Osteoblast (primary cell): ENCODE data around the gene LYPLAL1. TPM values are rescaled to one million over a fixed set of nuclear protein-coding genes. Genes with fewer than 3 reads are reported as not detected.

Source experiments
- DNase-seq: peaks from one replicate; pipeline ENCODE4 v3.0.0; 2011; ENCODE audit warnings: low spot score, mixed read lengths; ENCODE audit not compliant: insufficient read length; ENCODE audit errors: missing footprints
- H2AFZ ChIP-seq: 2 replicates; pipeline ENCODE4 v1.6.0; 2011; ENCODE audit warnings: mild to moderate bottlenecking, low read length
- H3K27ac ChIP-seq: 2 replicates; pipeline ENCODE4 v1.5.1; 2011; ENCODE audit warnings: mild to moderate bottlenecking, low read depth, low read length, moderate library complexity
- H3K27me3 ChIP-seq: 2 replicates; pipeline ENCODE4 v1.6.0; 2012; ENCODE audit warnings: mild to moderate bottlenecking, control low read depth, inconsistent platforms, low read length, moderate library complexity; ENCODE audit not compliant: insufficient read depth
- H3K36me3 ChIP-seq: 2 replicates; pipeline ENCODE4 v1.5.1; 2011; ENCODE audit warnings: mild to moderate bottlenecking, low read length, control low read depth, moderate library complexity; ENCODE audit not compliant: insufficient read depth
- H3K4me1 ChIP-seq: 2 replicates; pipeline ENCODE4 v1.5.1; 2011; ENCODE audit warnings: mild to moderate bottlenecking, low read length, control low read depth, moderate library complexity; ENCODE audit not compliant: insufficient read depth
- H3K4me2 ChIP-seq: 2 replicates; pipeline ENCODE4 v1.6.0; 2011; ENCODE audit warnings: mild to moderate bottlenecking, low read length; ENCODE audit not compliant: insufficient read depth
- H3K4me3 ChIP-seq: fragments of 200-600 bp; sonication (generic); 3 replicates; pipeline ENCODE4 v1.5.1; 2012; ENCODE audit warnings: mild to moderate bottlenecking, low read length, inconsistent platforms; ENCODE audit not compliant: insufficient read depth
- H3K79me2 ChIP-seq: 2 replicates; pipeline ENCODE4 v1.6.0; 2012; ENCODE audit warnings: mild to moderate bottlenecking, low read length, control low read depth, inconsistent platforms; ENCODE audit not compliant: insufficient read depth
- H3K9me3 ChIP-seq: 2 replicates; pipeline ENCODE4 v1.5.1; 2011; ENCODE audit warnings: low read depth, low read length, control low read depth
- H4K20me1 ChIP-seq: 2 replicates; pipeline ENCODE4 v1.6.0; 2012; ENCODE audit warnings: mild to moderate bottlenecking, low read length, control low read depth; ENCODE audit not compliant: insufficient read depth
- total RNA-seq: library from RNA; depleted of rRNA; stranded (reverse); fragments of >200 nt; gene quantifications from 2 replicates; pipeline ENCODE4 v1.2.3, GENCODE V29; 2012
- TF ChIP-seq, protein P1 (sequence below): IDR thresholded peaks from 2 replicates; pipeline ENCODE4 v1.5.1; 2011; ENCODE audit warnings: mild to moderate bottlenecking, low read depth, low read length, moderate library complexity; ENCODE audit errors: extremely low read depth

LYPLAL1 gene
- total RNA-seq, 1 donor: 33.7 TPM

DNA sequence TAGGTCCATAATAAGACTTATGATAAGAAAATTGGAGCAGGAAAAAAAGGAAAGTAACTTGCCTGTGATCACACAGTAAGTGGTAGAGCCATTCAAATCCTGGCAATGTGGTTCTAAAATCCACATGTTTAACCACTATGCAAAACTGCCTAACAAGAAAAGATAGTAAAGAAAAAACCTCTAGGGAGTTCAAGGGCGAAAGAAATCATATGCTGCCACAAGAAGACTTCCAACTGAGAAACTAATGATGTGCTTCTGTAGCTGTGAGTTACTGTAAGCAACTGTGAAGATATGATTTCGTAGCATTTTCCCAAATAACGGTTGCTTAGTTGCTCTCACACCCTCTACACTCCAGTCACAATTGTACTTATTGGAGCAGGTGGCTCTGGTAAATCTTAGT, 20.9 kb upstream of the LYPLAL1 start:
- H3K9me3 ChIP-seq: no peaks in the 10 kb centered on the region
- no peak overlapping the region for H3K4me3 ChIP-seq
- H3K4me2 ChIP-seq: no peak overlapping the region
- H3K4me1 ChIP-seq: no peaks in the 10 kb centered on the region
- H3K36me3 ChIP-seq: no peaks in the 10 kb centered on the region
- H2AFZ ChIP-seq: no peak overlapping the region
- H3K27me3 ChIP-seq: no peaks in the 10 kb centered on the region
- no peak for DNase-seq
- H3K79me2 ChIP-seq: no peaks in the 10 kb centered on the region
- H4K20me1 ChIP-seq: no peaks in the 10 kb centered on the region
- TF ChIP-seq, protein P1, sequence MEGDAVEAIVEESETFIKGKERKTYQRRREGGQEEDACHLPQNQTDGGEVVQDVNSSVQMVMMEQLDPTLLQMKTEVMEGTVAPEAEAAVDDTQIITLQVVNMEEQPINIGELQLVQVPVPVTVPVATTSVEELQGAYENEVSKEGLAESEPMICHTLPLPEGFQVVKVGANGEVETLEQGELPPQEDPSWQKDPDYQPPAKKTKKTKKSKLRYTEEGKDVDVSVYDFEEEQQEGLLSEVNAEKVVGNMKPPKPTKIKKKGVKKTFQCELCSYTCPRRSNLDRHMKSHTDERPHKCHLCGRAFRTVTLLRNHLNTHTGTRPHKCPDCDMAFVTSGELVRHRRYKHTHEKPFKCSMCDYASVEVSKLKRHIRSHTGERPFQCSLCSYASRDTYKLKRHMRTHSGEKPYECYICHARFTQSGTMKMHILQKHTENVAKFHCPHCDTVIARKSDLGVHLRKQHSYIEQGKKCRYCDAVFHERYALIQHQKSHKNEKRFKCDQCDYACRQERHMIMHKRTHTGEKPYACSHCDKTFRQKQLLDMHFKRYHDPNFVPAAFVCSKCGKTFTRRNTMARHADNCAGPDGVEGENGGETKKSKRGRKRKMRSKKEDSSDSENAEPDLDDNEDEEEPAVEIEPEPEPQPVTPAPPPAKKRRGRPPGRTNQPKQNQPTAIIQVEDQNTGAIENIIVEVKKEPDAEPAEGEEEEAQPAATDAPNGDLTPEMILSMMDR: no peak
- no peak overlapping the region for H3K27ac ChIP-seq

DNA sequence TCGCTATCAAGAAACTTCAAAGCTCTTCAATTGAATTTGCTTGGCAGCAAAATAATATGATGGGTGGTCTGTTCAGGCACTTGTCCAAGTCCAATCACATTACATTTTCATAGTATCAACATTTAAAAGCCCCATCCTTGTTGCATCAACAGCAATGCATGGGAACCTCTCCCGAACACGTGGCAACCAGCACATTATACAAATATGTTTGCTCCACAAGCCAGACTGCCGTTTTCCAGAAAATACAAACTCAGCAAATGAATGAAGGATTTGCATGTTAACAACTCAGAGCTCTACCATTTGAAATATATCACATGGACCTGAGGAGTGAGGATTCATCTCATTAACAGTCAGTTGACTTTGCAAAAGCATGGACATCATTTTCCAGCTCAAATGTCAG, 20.0 kb upstream of the LYPLAL1 start:
- H3K4me2 ChIP-seq: no peak overlapping the region
- no peak for DNase-seq
- no peak overlapping the region for H3K4me3 ChIP-seq
- TF ChIP-seq, protein P1: no peak
- H2AFZ ChIP-seq: no peak overlapping the region
- H3K4me1 ChIP-seq: no peaks in the 10 kb centered on the region
- no peaks in the 10 kb centered on the region for H4K20me1 ChIP-seq
- H3K27ac ChIP-seq: no peak overlapping the region
- no peaks in the 10 kb centered on the region for H3K79me2 ChIP-seq
- no peaks in the 10 kb centered on the region for H3K27me3 ChIP-seq
- no peaks in the 10 kb centered on the region for H3K9me3 ChIP-seq
- H3K36me3 ChIP-seq: no peaks in the 10 kb centered on the region

DNA sequence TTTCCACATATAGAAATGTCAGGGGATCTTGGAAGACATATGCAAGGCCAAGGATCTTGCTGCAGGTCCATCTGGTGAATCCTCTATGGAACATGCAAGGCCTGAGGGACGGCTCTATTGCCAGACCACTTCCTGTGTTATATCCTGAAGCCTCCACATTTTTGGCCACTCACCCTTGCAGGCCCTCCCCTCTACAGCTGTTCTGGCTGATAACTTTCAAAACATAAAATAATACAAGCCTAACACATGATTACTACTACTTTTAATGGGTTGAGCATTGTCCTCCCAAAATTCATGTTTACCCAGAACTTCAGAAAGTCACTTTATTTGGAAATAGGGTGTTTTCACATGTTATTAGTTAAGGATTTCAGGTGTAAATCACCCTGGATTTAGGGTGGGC, 18.5 kb upstream of the LYPLAL1 start:
- Histone ChIP-seq H3K4me2 (no peak overlapping the region), H3K79me2 (no peaks in the 10 kb centered on the region), H3K4me1 (no peaks in the 10 kb centered on the region), H3K9me3 (no peaks in the 10 kb centered on the region), H3K36me3 (no peaks in the 10 kb centered on the region), H2AFZ (peak overlapping the region; percentile 49), H4K20me1 (no peaks in the 10 kb centered on the region), H3K27ac (no peak overlapping the region), H3K4me3 (no peak overlapping the region), H3K27me3 (no peaks in the 10 kb centered on the region)
- TF ChIP-seq, protein P1: no peak
- no peak for DNase-seq

DNA sequence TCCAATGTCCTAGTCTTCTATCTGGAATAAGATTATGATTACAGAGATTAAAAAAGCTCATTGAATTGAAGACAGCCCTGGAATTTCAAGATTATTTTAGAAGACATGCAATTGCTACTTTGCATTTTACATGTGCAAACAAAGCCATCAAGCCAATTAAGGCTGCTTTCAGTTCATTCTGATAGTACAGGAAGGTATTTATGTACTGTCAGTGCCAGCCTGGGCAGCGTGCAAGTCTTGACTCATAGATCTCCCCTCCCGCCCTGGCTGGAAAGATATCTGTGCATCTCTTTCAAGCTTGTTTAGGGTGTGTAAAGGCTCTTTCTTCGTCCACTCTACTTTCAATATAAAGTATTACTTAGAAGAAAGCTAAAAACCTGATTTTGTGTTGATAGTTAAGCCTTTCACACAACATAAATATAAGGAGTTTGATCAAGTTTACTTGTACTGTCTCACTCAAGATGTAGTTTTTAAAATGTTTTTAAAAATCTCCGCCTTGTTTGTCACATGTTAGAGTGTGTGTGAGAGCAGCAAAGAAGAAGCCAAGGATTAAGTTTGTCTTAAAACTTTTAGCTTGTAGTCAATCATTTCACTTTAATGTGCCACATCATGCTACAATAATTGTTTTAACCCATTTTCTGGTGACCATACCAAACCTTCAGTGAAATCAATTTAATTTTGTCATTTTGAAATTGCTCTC, 13.6 kb upstream of the LYPLAL1 start:
- H3K9me3 ChIP-seq: no peaks in the 10 kb centered on the region
- no peaks in the 10 kb centered on the region for H3K27me3 ChIP-seq
- H3K4me3 ChIP-seq: no peak overlapping the region
- H3K4me1 ChIP-seq: no peaks in the 10 kb centered on the region
- H3K79me2 ChIP-seq: no peaks in the 10 kb centered on the region
- TF ChIP-seq, protein P1: no peak
- no peaks in the 10 kb centered on the region for H4K20me1 ChIP-seq
- peak overlapping the region; percentile 33 for H3K4me2 ChIP-seq
- H2AFZ ChIP-seq: peak overlapping the region; percentile 26
- H3K36me3 ChIP-seq: no peaks in the 10 kb centered on the region
- DNase-seq: peak; percentile 65
- no peak overlapping the region for H3K27ac ChIP-seq
